Measurements from ENCODE around the gene EEPD1. TPM values are rescaled to one million over a fixed set of nuclear protein-coding genes. Genes with fewer than 3 reads are reported as not detected.
A peak's percentile ranks its signal among the peaks of the same experiment; 100 is the strongest.

Gene EEPD1
- total RNA-seq, 1 donor from 2014 or later: 6.5 TPM

DNA sequence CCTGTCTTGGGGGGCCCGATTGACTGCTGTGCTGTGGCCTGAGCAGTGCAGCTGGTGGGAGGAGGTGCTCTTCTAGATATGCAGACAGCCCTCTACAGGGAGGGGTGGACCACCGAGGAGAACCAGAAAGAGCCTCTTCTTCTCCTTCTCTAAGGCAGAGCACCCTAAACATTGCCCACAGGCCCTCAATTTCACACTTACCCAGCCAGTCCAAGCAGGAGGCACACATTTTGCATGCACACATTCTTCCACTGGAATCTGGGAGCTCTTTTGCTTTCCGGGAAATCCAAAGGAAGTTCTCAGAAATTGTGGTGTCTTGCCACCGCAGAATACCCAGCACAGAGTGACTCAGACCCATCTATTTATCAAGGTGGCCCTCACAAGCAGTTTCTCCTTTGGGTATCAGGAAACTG is 45.8 kb downstream of the EEPD1 start:
- peaks cover 10% of the 10 kb centered on the region for H3K4me1 ChIP-seq
- H3K27ac Mint-ChIP-seq: peak overlapping the region; percentile 39
- H2AFZ ChIP-seq (replicated peaks): no peak overlapping the region
- H3K9me3 Mint-ChIP-seq: peaks cover 16% of the 10 kb centered on the region
- H3K9me3 ChIP-seq (ENCODE audit: low read depth): no peaks in the 10 kb centered on the region
- peaks cover 8% of the 10 kb centered on the region for H3K36me3 Mint-ChIP-seq
- H3K4me3 ChIP-seq: no peak overlapping the region
- no peak for DNase-seq (ENCODE audit: low spot score)
- H3K9ac ChIP-seq: no peak overlapping the region
- peaks cover 27% of the 10 kb centered on the region for H3K4me1 Mint-ChIP-seq
- TF ChIP-seq EZH2phosphoT487 (IDR thresholded peaks at IDR 0.05): no peak
- no peak for TF ChIP-seq EZH2 (IDR thresholded peaks at IDR 0.05)
- TF ChIP-seq, protein P1, sequence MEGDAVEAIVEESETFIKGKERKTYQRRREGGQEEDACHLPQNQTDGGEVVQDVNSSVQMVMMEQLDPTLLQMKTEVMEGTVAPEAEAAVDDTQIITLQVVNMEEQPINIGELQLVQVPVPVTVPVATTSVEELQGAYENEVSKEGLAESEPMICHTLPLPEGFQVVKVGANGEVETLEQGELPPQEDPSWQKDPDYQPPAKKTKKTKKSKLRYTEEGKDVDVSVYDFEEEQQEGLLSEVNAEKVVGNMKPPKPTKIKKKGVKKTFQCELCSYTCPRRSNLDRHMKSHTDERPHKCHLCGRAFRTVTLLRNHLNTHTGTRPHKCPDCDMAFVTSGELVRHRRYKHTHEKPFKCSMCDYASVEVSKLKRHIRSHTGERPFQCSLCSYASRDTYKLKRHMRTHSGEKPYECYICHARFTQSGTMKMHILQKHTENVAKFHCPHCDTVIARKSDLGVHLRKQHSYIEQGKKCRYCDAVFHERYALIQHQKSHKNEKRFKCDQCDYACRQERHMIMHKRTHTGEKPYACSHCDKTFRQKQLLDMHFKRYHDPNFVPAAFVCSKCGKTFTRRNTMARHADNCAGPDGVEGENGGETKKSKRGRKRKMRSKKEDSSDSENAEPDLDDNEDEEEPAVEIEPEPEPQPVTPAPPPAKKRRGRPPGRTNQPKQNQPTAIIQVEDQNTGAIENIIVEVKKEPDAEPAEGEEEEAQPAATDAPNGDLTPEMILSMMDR (IDR thresholded peaks at IDR 0.05): no peak
- no peak overlapping the region for H3K4me3 Mint-ChIP-seq
- no peaks in the 10 kb centered on the region for H3K36me3 ChIP-seq
- H3K27me3 Mint-ChIP-seq (ENCODE audit: insufficient read depth, low read depth): peaks cover 2% of the 10 kb centered on the region
- H3F3A ChIP-seq (ENCODE audit: low read depth): peaks cover 3% of the 10 kb centered on the region
- H3K27me3 ChIP-seq: no peaks in the 10 kb centered on the region
- H3K79me2 ChIP-seq (ENCODE audit: low read depth): no peaks in the 10 kb centered on the region
- H3K4me2 ChIP-seq: no peak overlapping the region
- H3K27ac ChIP-seq: no peak overlapping the region
- H4K20me1 ChIP-seq (ENCODE audit: low read depth): no peaks in the 10 kb centered on the region

DNA sequence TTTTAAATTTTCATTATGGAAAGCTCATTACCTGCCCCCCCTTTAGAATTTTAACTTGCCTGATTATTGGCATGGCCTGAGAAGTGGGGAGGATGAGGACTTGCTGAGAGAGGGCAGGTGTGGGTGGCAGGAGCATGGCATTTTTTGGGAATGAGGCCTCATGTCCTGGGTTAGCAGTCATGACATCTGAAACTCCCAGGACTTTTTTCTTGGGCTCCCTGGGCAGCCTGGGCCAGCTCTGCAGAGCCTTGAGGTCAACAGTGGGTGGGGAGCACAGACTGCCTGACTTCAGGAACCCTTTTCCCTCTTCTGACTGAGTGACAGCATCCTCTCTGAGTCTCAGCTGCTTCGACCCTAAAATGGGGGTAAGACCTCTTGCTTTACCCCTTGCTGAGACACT is 46.3 kb downstream of the EEPD1 start:
- no peaks in the 10 kb centered on the region for H3K27me3 ChIP-seq
- no peaks in the 10 kb centered on the region for H4K20me1 ChIP-seq (ENCODE audit: low read depth)
- H3K9ac ChIP-seq: no peak overlapping the region
- peaks cover 10% of the 10 kb centered on the region for H3K4me1 ChIP-seq
- peaks cover 29% of the 10 kb centered on the region for H3K4me1 Mint-ChIP-seq
- peak overlapping the region; percentile 39 for H3K27ac Mint-ChIP-seq
- no peaks in the 10 kb centered on the region for H3K79me2 ChIP-seq (ENCODE audit: low read depth)
- no peak overlapping the region for H3K27ac ChIP-seq
- TF ChIP-seq, protein P1 (IDR thresholded peaks at IDR 0.05): no peak
- no peak for TF ChIP-seq EZH2 (IDR thresholded peaks at IDR 0.05)
- TF ChIP-seq EZH2phosphoT487 (IDR thresholded peaks at IDR 0.05): no peak
- H3K36me3 ChIP-seq: no peaks in the 10 kb centered on the region
- H2AFZ ChIP-seq (replicated peaks): no peak overlapping the region
- H3F3A ChIP-seq (ENCODE audit: low read depth): peaks cover 3% of the 10 kb centered on the region
- H3K4me3 Mint-ChIP-seq: no peak overlapping the region
- H3K9me3 ChIP-seq (ENCODE audit: low read depth): no peaks in the 10 kb centered on the region
- H3K4me2 ChIP-seq: no peak overlapping the region
- H3K9me3 Mint-ChIP-seq: peaks cover 16% of the 10 kb centered on the region
- H3K36me3 Mint-ChIP-seq: peaks cover 7% of the 10 kb centered on the region
- H3K4me3 ChIP-seq: no peak overlapping the region
- DNase-seq (ENCODE audit: low spot score): no peak
- peaks cover 2% of the 10 kb centered on the region for H3K27me3 Mint-ChIP-seq (ENCODE audit: insufficient read depth, low read depth)

DNA sequence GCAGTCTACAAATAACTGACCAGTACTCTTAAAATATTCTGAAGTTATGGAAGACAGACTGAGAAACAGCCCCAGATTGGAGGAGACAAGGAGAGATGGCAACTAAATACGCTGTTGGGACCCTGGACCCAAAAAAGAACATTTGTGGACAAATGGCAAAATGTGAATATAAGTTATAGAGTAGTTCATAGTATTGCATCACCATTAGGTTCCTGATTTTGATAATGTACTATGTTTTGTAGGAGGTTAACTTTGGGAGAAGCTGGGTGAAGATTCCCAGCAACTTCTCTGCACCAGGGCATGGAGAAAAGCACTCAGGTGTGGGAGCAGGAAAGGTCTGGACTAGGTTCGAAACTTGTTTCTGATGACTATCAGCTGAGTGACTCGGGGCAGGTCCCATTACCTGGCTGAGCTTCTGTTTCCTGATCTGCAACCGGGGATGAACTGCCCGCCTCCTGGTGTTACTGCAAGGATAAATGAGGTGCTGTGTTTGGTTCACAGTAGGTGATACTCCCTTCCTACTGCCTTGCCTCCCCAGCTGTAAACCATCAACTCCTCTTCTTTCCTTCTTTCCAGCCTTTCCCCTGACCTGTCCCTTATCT is 48.2 kb downstream of the EEPD1 start:
- H3K9me3 ChIP-seq (ENCODE audit: low read depth): no peaks in the 10 kb centered on the region
- H3K36me3 ChIP-seq: no peaks in the 10 kb centered on the region
- no peak overlapping the region for H3K9ac ChIP-seq
- H3K27me3 Mint-ChIP-seq (ENCODE audit: insufficient read depth, low read depth): peaks cover 2% of the 10 kb centered on the region
- H3K4me1 Mint-ChIP-seq: peaks cover 44% of the 10 kb centered on the region
- H3K27ac ChIP-seq: no peak overlapping the region
- H3K4me3 ChIP-seq: no peak overlapping the region
- no peaks in the 10 kb centered on the region for H3K79me2 ChIP-seq (ENCODE audit: low read depth)
- H3K4me1 ChIP-seq: peaks cover 23% of the 10 kb centered on the region
- no peaks in the 10 kb centered on the region for H3K27me3 ChIP-seq
- DNase-seq (ENCODE audit: low spot score): no peak
- no peaks in the 10 kb centered on the region for H3K36me3 Mint-ChIP-seq
- peaks cover 2% of the 10 kb centered on the region for H3K9me3 Mint-ChIP-seq
- no peak overlapping the region for H3K4me3 Mint-ChIP-seq
- H2AFZ ChIP-seq (replicated peaks): no peak overlapping the region
- H3F3A ChIP-seq (ENCODE audit: low read depth): peaks cover 3% of the 10 kb centered on the region
- H3K27ac Mint-ChIP-seq: no peak overlapping the region
- no peak overlapping the region for H3K4me2 ChIP-seq
- TF ChIP-seq, protein P1 (IDR thresholded peaks at IDR 0.05): no peak
- TF ChIP-seq EZH2 (IDR thresholded peaks at IDR 0.05): no peak
- H4K20me1 ChIP-seq (ENCODE audit: low read depth): no peaks in the 10 kb centered on the region

Measured in neural progenitor cell (in vitro differentiated cells).